HepG2 (cell line): ENCODE measurements around the gene CACNA2D1. TPM values are rescaled to one million over a fixed set of nuclear protein-coding genes. Genes with fewer than 3 reads are reported as not detected.

Experiments used
- ATAC-seq: fragments of 200-7000 bp; cut with Tn5 transposase; 3 replicates; pipeline ENCODE4 v1.9.1; 2020; ENCODE audit warnings: mild to moderate bottlenecking, moderate library complexity
- BruUV-seq: library from RNA; stranded (reverse); fragments of 400-500 nt; replicated peaks from 2 replicates; lab custom pipeline; 2021; lab: Mats Ljungman, UMichigan
- CTCF ChIA-PET: fragments of 300-600 bp; formaldehyde crosslinking; extraction: SDS; loops from one replicate; lab custom pipeline; 2021; ENCODE audit warnings: low total read pairs, inconsistent platforms, low intra/inter-chr PET ratio; lab: Yijun Ruan, JAX
- POLR2A ChIA-PET: fragments of 350-600 bp; sonication (Branson Sonifier 250); formaldehyde crosslinking; loops from one replicate; lab custom pipeline; 2020; ENCODE audit warnings: antibody characterized with exemption, inconsistent platforms; lab: Yijun Ruan, JAX
- DNase-seq: peaks from one replicate; pipeline ENCODE4 v3.0.0-alpha.2; 2015; ENCODE audit warnings: low spot score
- FAIRE-seq: peaks from 3 replicates; lab custom pipeline; 2011; peaks lifted over from hg19 to GRCh38; lab: Jason Lieb, UNC
- H2AFZ ChIP-seq: one replicate; pipeline ENCODE4 v1.6.1; 2011; ENCODE audit warnings: low read length, inconsistent platforms
- H3K27ac ChIP-seq: fragments of 300-600 bp; 3 replicates; pipeline ENCODE4 v1.8.0; 2011; ENCODE audit warnings: mixed run types, mild to moderate bottlenecking, mixed read lengths, low read length, inconsistent platforms; ENCODE audit not compliant: insufficient read depth; ENCODE audit errors: extremely low read length
- H3K27me3 ChIP-seq, 2 experiments: fragments of 200-600 bp in 1 of 2; 2 replicates in 1 of 2; 3 replicates in 1 of 2; pipeline versions ENCODE4 v1.6.0 to v1.8.0; 2011; ENCODE audit warnings: low read length in 2 of 2, mild to moderate bottlenecking in 2 of 2, moderate library complexity in 2 of 2, inconsistent platforms in 1 of 2; ENCODE audit not compliant: insufficient read depth in 2 of 2, control insufficient read depth in 1 of 2
- H3K36me3 ChIP-seq, 2 experiments: fragments of 200-600 bp in 1 of 2; replicated peaks in 1 of 2; 2 replicates in 1 of 2; 3 replicates in 1 of 2; pipeline versions ENCODE4 v1.5.1 to v1.8.0; 2011; ENCODE audit warnings: low read length in 2 of 2, inconsistent platforms in 1 of 2; ENCODE audit not compliant: insufficient read depth in 2 of 2, control insufficient read depth in 1 of 2
- H3K4me1 ChIP-seq: 2 replicates; pipeline ENCODE4 v1.5.1; 2012; ENCODE audit warnings: low read length, inconsistent platforms; ENCODE audit not compliant: insufficient read depth
- H3K4me2 ChIP-seq: 2 replicates; pipeline ENCODE4 v1.6.0; 2011; ENCODE audit warnings: low read depth, low read length, inconsistent platforms
- H3K4me3 ChIP-seq, 3 experiments: fragments of 200-600 bp in 1 of 3; sonication (generic), shearing (Covaris generic) in 1 of 3; replicated peaks in 1 of 3; 2 replicates each; pipeline ENCODE4 v1.5.1; 2011 to 2016; ENCODE audit warnings: low read length in 3 of 3, inconsistent platforms in 2 of 3, low read depth in 2 of 3, mild to moderate bottlenecking in 2 of 3, control low read depth in 1 of 3, mixed read lengths in 1 of 3; ENCODE audit not compliant: insufficient read depth in 1 of 3
- H3K79me2 ChIP-seq: one replicate; pipeline ENCODE4 v1.6.1; 2011; ENCODE audit warnings: low read length, inconsistent platforms; ENCODE audit not compliant: insufficient read depth
- H3K9ac ChIP-seq: 2 replicates; pipeline ENCODE4 v1.6.0; 2011; ENCODE audit warnings: mild to moderate bottlenecking, low read depth, low read length, inconsistent platforms; ENCODE audit not compliant: insufficient read depth
- H3K9me3 ChIP-seq: 2 replicates; pipeline ENCODE4 v1.5.1; 2012; ENCODE audit warnings: mild to moderate bottlenecking, low read length
- H4K20me1 ChIP-seq: 2 replicates; pipeline ENCODE4 v1.6.0; 2011; ENCODE audit warnings: inconsistent platforms, mild to moderate bottlenecking, low read length, moderate library complexity; ENCODE audit not compliant: insufficient read depth
- HMG20B ChIP-seq: conservative IDR thresholded peaks from 2 replicates; pipeline ENCODE4 v1.6.1; 2016; ENCODE audit warnings: missing genetic modification reagents, missing compliant biosample characterization
- HNRNPK ChIP-seq: fragments of 200-400 bp; formaldehyde crosslinking; IDR thresholded peaks from 2 replicates; pipeline ENCODE4 v1.6.1; 2018; ENCODE audit warnings: low read length, low read depth, moderate library complexity, mild to moderate bottlenecking; ENCODE audit not compliant: poor library complexity, severe bottlenecking
- ZC3H4 ChIP-seq: sonication (generic); formaldehyde crosslinking; IDR thresholded peaks from 2 replicates; pipeline ENCODE4 v1.4.0; 2020; ENCODE audit warnings: missing genetic modification reagents, borderline replicate concordance
- ZNF17 ChIP-seq: sonication (generic); formaldehyde crosslinking; IDR thresholded peaks from 2 replicates; pipeline ENCODE4 v1.5.0; 2020; ENCODE audit warnings: mild to moderate bottlenecking, missing genetic modification reagents
- ZNF430 ChIP-seq: sonication (generic); formaldehyde crosslinking; IDR thresholded peaks from 2 replicates; pipeline ENCODE4 v1.9.0; 2021; ENCODE audit warnings: mild to moderate bottlenecking, missing genetic modification reagents
- ZNF790 ChIP-seq: sonication (generic); formaldehyde crosslinking; IDR thresholded peaks from 2 replicates; pipeline ENCODE4 v1.8.0; 2022; ENCODE audit warnings: missing genetic modification reagents, mild to moderate bottlenecking, borderline replicate concordance
- WGBS: methylation state at CpG from one replicate; pipeline ENCODE4 v1.1.6; 2017; ENCODE audit warnings: low lambda C conversion rate; 5-methylcytosine and 5-hydroxymethylcytosine counted together
- in situ Hi-C: cut with HindIII; loops from 2 replicates; pipeline ENCODE4 v1.10.0; 2017; ENCODE audit warnings: low pct_unique_long_range_greater_than_20kb; ENCODE audit not compliant: extremely low pct_ligation_motif_present
- intact Hi-C: fragments of 100-400 bp; cut with micrococcal nuclease; formaldehyde crosslinking; loops from one replicate; pipeline ENCODE4 v1.10.0; 2022; ENCODE audit not compliant: unreplicated experiment
- polyA plus RNA-seq, 8 experiments: library from polyadenylated mRNA; depleted of rRNA in 3 of 8; stranded (reverse) in 7 of 8; unstranded in 1 of 8; fragments of >200 nt; fragmentation: Illumina TruSeq in 4 of 8; extraction: Trizol in 4 of 8; gene quantifications; 2 replicates each; pipeline versions ENCODE4 v1.2.1 to v1.2.3, GENCODE V29; 2011 to 2016; ENCODE audit warnings: low read depth in 4 of 8, missing spikeins in 1 of 8, mixed read lengths in 1 of 8; ENCODE audit not compliant: insufficient read depth in 1 of 8
- total RNA-seq, 5 experiments: library from RNA; depleted of rRNA; stranded (reverse); fragments of >200 nt; fragmentation: Illumina TruSeq; extraction: Trizol; gene quantifications; 2 replicates each; pipeline ENCODE4 v1.2.3, GENCODE V29; 2016; ENCODE audit warnings: low read depth in 1 of 5
- TF ChIP-seq, protein P1 (sequence below): sonication (generic); IDR thresholded peaks from 2 replicates; pipeline ENCODE4 v1.6.1; 2016; ENCODE audit warnings: low read depth, borderline replicate concordance
- TF ChIP-seq, protein P2 (sequence below): sonication (generic); formaldehyde crosslinking; IDR thresholded peaks from 2 replicates; pipeline ENCODE4 v1.4.0; 2020; ENCODE audit warnings: missing genetic modification reagents, low read depth, mild to moderate bottlenecking, borderline replicate concordance
- TF ChIP-seq, protein P3 (sequence below): IDR thresholded peaks from 2 replicates; pipeline ENCODE4 v1.6.1; 2016; ENCODE audit warnings: missing biosample characterization, missing genetic modification reagents, low read depth
- TF ChIP-seq, protein P4 (sequence below): sonication (generic); formaldehyde crosslinking; IDR thresholded peaks from 2 replicates; pipeline ENCODE4 v1.4.0; 2020; ENCODE audit warnings: missing genetic modification reagents
- TF ChIP-seq, protein P5 (sequence below): sonication (generic); formaldehyde crosslinking; IDR thresholded peaks from 2 replicates; pipeline ENCODE4 v1.5.0; 2020; ENCODE audit warnings: missing genetic modification reagents

CACNA2D1 gene
- total and polyA plus RNA-seq, 2 of the 13 experiments (the other 11 are each of a cell fraction or from before 2014, with no cell fraction given) = not detected

DNA sequence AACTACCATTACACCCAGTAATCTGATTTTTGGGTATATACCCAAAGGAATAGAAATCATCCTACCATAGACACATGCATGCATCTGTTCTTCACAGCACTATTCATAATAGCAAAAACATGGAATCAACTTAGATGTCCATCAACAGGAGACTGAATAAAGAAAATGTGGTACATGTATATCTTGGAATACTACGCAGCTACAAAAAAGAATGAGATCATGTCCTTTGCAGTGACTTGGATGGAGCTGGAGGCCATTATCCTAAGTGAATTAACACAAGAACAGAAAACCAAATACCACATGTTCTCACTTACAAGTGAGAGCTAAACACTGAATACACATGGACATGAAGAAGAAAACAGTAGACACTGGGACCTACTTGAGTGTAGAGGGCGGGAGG is 254.9 kb downstream of the CACNA2D1 start (continued):
- TF ChIP-seq, protein P1, sequence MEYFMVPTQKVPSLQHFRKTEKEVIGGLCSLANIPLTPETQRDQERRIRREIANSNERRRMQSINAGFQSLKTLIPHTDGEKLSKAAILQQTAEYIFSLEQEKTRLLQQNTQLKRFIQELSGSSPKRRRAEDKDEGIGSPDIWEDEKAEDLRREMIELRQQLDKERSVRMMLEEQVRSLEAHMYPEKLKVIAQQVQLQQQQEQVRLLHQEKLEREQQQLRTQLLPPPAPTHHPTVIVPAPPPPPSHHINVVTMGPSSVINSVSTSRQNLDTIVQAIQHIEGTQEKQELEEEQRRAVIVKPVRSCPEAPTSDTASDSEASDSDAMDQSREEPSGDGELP = no peak

DNA sequence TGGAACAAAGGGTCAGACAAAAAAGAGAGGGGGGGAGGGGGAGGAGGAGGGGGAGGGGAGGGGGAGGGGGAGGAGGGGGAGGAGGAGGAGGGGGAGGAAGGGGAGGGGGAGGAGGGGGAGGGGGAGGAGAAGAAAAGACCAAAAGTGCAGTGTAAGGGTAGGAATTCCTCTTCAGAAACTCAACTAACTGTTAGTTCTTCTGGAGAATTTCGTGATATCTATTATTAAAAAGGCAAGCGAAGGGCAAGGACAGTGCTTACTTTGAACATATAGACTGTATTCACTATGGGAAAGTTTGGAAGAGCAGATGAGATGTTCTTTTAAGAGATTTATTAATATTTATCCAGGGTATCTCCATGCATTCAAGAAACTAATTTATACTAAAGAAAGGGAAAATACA is 258.1 kb downstream of the CACNA2D1 start:
- Histone ChIP-seq H4K20me1 (no peaks in the 10 kb centered on the region), H2AFZ (no peak overlapping the region), H3K4me1 (no peaks in the 10 kb centered on the region), H3K4me2 (no peak overlapping the region), H3K36me3 (no peaks in the 10 kb centered on the region), H3K27me3 (no peaks in the 10 kb centered on the region), H3K9ac (no peak overlapping the region), H3K27ac (no peak overlapping the region), H3K4me3 (no peak overlapping the region), H3K9me3 (no peaks in the 10 kb centered on the region), H3K79me2 (no peaks in the 10 kb centered on the region)
- no peak for ATAC-seq
- POLR2A ChIA-PET = no interaction called here
- FAIRE-seq = no peak
- in situ Hi-C loops (no loop called here), intact Hi-C loops (no loop called here)
- TF ChIP-seq ZNF790 (CRISPR knock-in tag) (no peak), HNRNPK (peak; percentile 93)
- TF ChIP-seq, protein P2, sequence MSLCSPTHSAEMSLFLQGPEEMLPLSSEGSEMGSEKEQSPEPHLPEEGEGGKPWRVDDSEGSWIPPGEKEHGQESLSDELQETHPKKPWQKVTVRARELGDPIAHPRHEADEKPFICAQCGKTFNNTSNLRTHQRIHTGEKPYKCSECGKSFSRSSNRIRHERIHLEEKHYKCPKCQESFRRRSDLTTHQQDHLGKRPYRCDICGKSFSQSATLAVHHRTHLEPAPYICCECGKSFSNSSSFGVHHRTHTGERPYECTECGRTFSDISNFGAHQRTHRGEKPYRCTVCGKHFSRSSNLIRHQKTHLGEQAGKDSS (CRISPR knock-in tag) = no peak
- WGBS = 0% methylated on average over 2 of the region's 2 CpGs
- CTCF ChIA-PET = no interaction called here
- DNase-seq = no peak
- no TSS peak for BruUV-seq

DNA sequence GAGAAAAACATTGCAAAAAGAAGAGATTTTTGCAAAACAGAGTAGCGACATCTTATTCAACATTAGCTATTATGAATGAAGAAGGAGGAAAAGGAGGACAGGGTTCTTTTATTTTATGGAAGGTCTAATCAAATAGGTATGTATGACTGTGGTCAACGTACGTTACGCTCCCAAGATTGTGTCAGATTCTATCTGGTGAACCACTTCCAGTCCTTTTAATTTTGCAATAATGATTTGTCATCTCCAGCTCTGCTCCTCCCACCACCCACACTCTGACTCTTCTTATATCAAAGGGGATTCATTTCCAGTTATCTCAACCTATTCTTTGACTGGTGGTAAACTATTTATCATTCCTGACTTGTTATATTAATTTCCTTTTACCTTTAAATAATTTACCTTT is 259.9 kb downstream of the CACNA2D1 start:
- ATAC-seq (no peak), DNase-seq (no peak), FAIRE-seq (no peak)
- Histone ChIP-seq H3K36me3 (no peaks in the 10 kb centered on the region), H3K27ac (no peak overlapping the region), H3K9me3 (no peaks in the 10 kb centered on the region), H3K4me1 (no peaks in the 10 kb centered on the region), H3K27me3 (no peaks in the 10 kb centered on the region), H3K79me2 (no peaks in the 10 kb centered on the region), H3K9ac (no peak overlapping the region), H3K4me2 (no peak overlapping the region), H2AFZ (no peak overlapping the region), H3K4me3 (no peak overlapping the region), H4K20me1 (no peaks in the 10 kb centered on the region)
- in situ Hi-C loops = no loop called here
- ChIA-PET CTCF (no interaction called here), POLR2A (no interaction called here)
- intact Hi-C loops = no loop called here
- BruUV-seq = no TSS peak
- 42% methylated on average over 4 of the region's 4 CpGs for WGBS
- TF ChIP-seq, protein P3, sequence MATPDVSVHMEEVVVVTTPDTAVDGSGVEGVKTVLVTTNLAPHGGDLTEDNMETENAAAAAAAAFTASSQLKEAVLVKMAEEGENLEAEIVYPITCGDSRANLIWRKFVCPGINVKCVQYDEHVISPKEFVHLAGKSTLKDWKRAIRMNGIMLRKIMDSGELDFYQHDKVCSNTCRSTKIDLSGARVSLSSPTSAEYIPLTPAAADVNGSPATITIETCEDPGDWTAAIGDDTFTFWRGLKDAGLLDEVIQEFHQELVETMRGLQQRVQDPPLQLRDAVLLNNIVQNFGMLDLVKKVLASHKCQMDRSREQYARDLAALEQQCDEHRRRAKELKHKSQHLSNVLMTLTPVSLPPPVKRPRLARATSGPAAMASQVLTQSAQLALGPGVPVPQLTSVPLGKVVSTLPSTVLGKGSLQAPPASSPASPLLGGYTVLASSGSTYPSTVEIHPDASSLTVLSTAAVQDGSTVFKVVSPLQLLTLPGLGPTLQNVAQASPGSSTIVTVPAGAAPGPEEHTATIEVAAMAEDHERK (CRISPR knock-in tag) = no peak
- TF ChIP-seq ZNF430 (no peak), ZNF17 (CRISPR knock-in tag) (no peak), ZC3H4 (no peak), HNRNPK (no peak), HMG20B (CRISPR knock-in tag) (no peak)
- TF ChIP-seq, protein P4, sequence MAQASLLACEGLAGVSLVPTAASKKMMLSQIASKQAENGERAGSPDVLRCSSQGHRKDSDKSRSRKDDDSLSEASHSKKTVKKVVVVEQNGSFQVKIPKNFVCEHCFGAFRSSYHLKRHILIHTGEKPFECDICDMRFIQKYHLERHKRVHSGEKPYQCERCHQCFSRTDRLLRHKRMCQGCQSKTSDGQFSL = no peak
- TF ChIP-seq, protein P5, sequence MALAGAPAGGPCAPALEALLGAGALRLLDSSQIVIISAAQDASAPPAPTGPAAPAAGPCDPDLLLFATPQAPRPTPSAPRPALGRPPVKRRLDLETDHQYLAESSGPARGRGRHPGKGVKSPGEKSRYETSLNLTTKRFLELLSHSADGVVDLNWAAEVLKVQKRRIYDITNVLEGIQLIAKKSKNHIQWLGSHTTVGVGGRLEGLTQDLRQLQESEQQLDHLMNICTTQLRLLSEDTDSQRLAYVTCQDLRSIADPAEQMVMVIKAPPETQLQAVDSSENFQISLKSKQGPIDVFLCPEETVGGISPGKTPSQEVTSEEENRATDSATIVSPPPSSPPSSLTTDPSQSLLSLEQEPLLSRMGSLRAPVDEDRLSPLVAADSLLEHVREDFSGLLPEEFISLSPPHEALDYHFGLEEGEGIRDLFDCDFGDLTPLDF (CRISPR knock-in tag) = no peak
